ENCODE data around the gene MANF.

Gene MANF

GRCh38 chr3:51436998-51437639, 52.0 kb downstream of the MANF start:
- DNase-seq, result no peak

Measured in NCI-H1092 treated with DMSO at 0.1 percent for 48 hours (cell line).